AG10803 (cell line): ENCODE data around the gene STRIT1.

ENCODE experiments used
- DNase-seq: peaks from one replicate; pipeline ENCODE4 v3.0.0; 2010; ENCODE audit warnings: low read depth
- H3K4me3 ChIP-seq: 2 replicates; pipeline ENCODE4 v1.5.1; 2011; ENCODE audit warnings: mild to moderate bottlenecking, low read length, control low read depth
- TF ChIP-seq, protein P1 (sequence below): conservative IDR thresholded peaks from 2 replicates; pipeline ENCODE4 v1.5.1; 2011; ENCODE audit warnings: mild to moderate bottlenecking, low read length, control low read depth, inconsistent platforms

STRIT1 gene

DNA sequence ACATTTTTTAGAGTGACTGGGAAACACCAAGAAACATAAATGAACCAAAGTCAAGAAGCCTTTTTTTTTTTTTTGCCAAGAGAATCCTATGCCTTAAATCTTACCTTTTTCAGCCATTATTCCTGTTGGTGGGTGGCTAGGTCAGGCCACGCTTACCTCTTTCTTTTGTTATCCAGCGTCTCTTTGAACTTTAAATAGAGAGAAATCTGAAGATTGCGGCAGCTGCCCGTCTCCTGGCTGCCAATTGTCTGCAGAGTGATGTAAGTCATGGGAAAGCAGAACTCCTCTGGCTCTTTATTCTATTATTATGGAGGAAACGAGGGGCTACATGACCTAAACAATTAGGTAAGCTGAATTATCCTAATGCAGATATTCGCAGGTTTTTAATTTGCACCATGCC is at the start of gene STRIT1:
Gene STRIT1 (minus strand): TSS at position 168 of the 400 bp plus-strand sequence.
- TF ChIP-seq, protein P1, sequence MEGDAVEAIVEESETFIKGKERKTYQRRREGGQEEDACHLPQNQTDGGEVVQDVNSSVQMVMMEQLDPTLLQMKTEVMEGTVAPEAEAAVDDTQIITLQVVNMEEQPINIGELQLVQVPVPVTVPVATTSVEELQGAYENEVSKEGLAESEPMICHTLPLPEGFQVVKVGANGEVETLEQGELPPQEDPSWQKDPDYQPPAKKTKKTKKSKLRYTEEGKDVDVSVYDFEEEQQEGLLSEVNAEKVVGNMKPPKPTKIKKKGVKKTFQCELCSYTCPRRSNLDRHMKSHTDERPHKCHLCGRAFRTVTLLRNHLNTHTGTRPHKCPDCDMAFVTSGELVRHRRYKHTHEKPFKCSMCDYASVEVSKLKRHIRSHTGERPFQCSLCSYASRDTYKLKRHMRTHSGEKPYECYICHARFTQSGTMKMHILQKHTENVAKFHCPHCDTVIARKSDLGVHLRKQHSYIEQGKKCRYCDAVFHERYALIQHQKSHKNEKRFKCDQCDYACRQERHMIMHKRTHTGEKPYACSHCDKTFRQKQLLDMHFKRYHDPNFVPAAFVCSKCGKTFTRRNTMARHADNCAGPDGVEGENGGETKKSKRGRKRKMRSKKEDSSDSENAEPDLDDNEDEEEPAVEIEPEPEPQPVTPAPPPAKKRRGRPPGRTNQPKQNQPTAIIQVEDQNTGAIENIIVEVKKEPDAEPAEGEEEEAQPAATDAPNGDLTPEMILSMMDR, result no peak
- no peak within 1 kb of the TSS for H3K4me3 ChIP-seq
- DNase-seq, result no peak

DNA sequence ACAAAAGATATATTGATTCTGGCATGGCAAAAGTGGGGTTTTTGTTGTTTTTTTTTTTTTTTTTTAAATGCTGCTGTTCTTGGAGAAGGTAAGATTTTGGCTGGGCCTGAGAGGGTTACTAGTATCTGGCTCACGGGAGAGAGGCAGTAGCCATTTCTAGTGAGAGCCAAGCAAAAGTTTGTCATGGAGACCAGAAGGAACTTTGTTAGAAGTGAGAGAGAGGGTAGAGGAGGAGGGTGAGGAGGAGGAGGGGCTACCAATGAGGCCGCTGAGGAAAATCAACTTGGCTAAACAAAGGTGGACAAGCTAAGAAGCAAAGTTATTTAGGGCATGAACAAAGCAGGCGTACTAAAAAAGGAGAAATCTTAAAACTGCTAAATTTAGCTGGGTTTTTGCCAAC is 48.9 kb upstream of the STRIT1 start:
- TF ChIP-seq, protein P1, result no peak
- DNase-seq, result no peak
- no peak overlapping the region for H3K4me3 ChIP-seq

DNA sequence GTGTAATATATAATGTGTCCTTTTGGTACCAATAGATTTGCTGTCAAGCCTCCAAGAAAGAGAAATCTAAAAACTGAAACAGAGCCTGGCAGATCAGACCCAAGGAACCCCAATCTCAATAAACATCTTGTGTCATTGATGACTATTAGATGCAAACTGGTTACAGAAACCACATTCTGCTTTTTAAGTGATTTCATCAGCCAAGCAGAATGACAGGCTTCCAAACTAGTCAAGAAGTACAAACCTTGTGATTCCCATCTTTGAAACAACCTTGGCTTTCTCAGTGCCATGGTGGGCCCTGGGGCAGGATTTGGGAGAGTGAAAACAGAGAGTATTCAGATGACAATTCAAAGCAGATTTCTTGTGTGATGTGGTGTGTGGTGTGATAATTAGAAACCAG is 45.6 kb upstream of the STRIT1 start:
- no peak overlapping the region for H3K4me3 ChIP-seq
- TF ChIP-seq, protein P1, result no peak
- DNase-seq, result peak; percentile 31

DNA sequence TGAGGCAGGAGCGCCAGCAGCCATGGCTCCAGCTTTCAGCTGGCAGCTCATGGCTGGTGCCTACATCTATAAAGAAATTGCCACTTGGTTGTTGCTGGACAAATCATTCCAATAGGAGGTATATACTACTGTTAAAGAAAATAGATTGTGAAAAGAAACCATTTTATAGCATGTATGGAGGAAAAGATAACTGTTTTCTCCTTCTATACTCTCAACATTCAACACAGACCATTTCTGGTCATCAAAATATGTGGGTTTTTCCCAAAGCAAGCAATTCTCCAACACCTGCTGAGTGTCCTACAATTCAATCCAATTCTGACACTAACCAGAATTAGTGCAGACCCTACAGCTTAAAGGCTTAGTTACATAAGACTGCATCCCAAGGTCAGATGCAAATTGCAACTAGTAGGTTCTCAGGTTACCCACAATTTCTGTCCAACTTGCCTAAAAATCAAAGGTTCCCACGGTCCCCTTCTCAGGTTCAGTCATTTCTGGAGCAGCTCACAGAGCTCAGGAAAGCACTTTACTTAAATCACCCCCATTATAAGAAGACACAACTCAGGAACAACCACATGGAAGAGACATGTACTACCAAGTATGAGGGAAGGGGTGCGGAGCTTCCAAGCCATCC is 42.4 kb upstream of the STRIT1 start:
- TF ChIP-seq, protein P1, result no peak
- no peak for DNase-seq
- H3K4me3 ChIP-seq, result no peak overlapping the region

DNA sequence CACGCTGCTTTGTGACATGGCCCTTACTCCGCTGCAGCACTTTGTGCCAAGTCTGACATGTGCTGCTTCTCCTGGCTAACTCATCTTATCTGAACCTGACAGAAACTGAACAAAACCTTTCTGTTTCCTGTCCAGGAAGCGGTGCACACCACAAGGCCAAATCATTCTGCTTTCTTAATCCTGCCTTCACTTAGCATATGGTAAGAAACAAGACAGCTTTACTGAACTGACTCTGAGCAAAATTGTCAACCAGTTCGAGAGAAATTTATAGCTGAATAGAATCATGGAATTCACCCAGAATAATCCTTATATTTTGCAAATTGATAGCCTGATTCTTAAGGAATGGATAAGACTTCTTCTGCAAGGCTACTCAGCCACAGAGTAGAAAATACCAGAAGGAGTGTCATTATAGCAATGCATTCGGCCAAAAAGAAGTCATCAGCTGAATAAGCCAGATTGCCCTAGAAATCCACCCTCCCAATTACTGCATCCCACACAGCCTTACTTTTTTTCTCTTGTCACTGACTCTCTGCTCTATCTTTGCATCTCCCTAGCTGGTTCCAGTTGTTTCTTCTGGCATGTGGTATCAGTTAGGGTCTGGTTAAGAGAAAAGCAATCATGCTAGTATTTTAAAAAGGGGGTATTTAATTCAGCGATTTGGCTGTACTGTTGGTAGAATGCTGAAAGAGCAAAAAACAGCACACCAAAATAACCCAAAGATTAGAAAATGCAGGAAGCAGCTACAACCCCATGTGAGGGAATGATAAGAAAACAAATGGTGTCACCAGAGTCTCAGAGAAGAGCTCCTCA is 41.6 kb upstream of the STRIT1 start:
- TF ChIP-seq, protein P1, result no peak
- DNase-seq, result no peak
- no peak overlapping the region for H3K4me3 ChIP-seq

DNA sequence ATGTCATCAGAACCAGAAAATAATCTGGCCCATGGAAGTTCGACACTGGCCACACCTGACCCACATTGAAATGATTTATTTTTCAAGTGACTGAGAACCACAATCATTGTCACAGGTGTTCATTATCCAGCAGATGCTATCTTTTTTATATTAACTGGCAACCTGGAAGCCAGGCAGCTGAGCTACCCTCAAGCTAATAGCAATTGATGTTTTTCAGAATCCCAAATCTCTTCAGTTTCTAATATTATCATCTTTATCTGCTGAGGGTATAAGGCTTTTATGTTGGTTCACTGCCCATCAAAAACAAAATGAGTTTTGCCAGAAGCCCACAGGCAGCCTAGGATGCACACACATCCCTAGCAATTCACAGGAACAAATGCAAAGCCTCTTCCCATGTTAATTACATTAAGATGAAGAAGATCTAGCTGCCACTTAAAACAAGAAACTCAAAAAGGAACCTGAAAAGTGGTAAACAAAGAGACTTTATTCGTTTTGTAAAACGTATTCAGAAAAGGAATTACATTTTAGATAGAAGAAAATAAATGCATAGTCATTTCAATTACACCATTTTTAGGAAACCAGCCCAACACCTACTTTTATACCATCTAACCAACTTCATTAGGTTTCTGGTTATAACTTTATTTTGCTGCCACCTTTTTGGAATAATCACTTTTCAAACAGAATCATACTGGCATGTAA is 40.9 kb upstream of the STRIT1 start:
- no peak for DNase-seq
- no peak overlapping the region for H3K4me3 ChIP-seq
- TF ChIP-seq, protein P1, result no peak

DNA sequence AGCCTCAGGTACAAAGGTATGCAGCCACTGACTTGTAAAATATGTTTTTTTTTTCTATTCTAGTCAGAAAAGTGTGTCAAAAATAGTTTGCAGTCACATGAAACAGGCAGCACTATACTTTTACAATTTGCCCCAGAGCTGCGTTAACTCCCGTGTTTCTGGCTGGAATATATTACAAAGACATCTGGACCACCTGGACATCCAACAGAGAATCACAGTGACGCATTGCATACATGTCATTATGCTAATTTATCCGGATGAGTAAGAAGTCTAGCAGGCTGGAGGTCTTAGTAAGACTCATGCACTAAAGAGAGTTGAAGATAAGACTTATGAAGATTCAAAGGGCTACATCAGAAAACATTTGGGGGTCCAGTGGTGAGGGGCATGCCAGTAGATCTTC is 39.2 kb upstream of the STRIT1 start:
- TF ChIP-seq, protein P1, result no peak

More for the DNA sequence above, 39.2 kb upstream of the STRIT1 start:
- no peak for DNase-seq
- no peak overlapping the region for H3K4me3 ChIP-seq
